Occipital lobe (tissue), 2 donors: ENCODE results near the gene KIFC3. TPM values are rescaled to one million over a fixed set of nuclear protein-coding genes. Genes with fewer than 3 reads are reported as not detected.

Experiments used
- DNase-seq: peaks from one replicate; lab custom pipeline; 2025; lab: John Stamatoyannopoulos, UW
- total RNA-seq: library from RNA; depleted of rRNA; stranded (reverse); fragments of >200 nt; gene quantifications from one replicate; pipeline ENCODE4 v1.2.3, GENCODE V29; 2014

KIFC3 gene
- total RNA-seq, 1 donor from 2014 or later = 44.6 TPM

GRCh38 chr16:57766714-57767348 is 35.5 kb downstream of the KIFC3 start:
- no peak for DNase-seq

- no peak for DNase-seq
Observed at GRCh38 chr16:57765160-57765728, 37.0 kb downstream of the KIFC3 start.

DNA sequence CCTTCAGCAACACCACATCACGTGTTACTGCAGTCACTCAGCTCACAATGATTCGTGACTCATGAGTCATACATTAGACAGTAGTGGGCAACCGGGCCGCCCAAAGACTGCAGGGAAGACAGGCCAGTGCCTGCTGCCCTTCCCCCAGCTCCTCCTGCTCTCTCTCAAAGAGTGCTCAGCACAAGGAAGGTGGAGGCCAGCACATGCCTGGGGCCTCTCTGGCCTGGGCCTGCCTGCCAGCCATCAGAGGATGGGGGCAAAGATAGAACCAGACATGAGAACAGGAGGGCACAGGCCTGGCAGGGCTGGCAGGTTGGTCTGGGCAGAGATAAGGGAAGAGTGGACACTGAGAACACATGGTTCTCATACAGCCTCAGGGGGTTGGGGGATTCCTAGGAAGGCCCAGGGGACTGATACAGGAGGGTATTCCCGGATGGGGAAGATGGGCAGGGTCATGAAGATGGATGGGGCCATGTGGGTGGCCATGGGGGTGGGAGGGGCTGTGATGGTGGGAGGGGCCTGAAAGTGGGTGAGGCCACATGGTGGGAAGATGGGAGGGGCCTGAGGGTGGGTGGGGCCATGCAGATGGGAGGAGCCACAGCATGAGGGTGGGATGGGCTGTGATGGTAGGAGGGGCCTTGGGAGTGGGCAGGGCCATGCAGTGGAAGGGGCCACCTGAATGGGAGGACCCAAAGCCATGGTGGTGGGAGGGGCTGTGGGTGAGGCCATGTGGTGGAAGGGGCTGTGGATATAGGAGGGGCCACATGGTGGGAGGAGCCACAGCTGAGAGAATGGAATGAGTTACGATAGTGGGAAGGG is 37.7 kb downstream of the KIFC3 start:
- no peak for DNase-seq

- DNase-seq = no peak
Observed at GRCh38 chr16:57764006-57764340, 38.3 kb downstream of the KIFC3 start.

GRCh38 chr16:57763285-57764005 is 38.8 kb downstream of the KIFC3 start:
- DNase-seq = no peak

GRCh38 chr16:57762365-57763040 is 39.8 kb downstream of the KIFC3 start:
- DNase-seq = no peak

- no peak for DNase-seq
Observed at GRCh38 chr16:57761957-57762356, 40.3 kb downstream of the KIFC3 start.

DNA sequence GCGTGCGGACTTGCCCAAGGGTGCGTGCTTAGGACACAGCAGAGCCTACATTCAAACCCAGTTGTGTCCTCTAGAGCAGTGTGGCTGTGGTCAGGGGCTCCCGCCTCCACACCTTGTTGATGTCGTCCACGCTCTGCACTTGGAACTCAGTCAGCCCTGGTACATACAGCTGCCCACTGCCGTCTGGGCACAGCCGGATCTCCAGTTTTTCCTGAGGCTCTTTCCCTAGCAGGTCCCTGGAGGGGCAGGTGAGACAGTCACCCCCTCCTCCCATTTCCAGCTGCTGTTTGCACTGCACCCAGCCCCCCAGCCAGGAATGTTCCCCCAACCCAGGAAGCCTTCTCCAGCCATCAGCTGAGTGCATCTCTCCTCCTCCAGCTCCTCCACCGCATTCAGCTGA is 41.0 kb downstream of the KIFC3 start:
- DNase-seq = no peak

DNA sequence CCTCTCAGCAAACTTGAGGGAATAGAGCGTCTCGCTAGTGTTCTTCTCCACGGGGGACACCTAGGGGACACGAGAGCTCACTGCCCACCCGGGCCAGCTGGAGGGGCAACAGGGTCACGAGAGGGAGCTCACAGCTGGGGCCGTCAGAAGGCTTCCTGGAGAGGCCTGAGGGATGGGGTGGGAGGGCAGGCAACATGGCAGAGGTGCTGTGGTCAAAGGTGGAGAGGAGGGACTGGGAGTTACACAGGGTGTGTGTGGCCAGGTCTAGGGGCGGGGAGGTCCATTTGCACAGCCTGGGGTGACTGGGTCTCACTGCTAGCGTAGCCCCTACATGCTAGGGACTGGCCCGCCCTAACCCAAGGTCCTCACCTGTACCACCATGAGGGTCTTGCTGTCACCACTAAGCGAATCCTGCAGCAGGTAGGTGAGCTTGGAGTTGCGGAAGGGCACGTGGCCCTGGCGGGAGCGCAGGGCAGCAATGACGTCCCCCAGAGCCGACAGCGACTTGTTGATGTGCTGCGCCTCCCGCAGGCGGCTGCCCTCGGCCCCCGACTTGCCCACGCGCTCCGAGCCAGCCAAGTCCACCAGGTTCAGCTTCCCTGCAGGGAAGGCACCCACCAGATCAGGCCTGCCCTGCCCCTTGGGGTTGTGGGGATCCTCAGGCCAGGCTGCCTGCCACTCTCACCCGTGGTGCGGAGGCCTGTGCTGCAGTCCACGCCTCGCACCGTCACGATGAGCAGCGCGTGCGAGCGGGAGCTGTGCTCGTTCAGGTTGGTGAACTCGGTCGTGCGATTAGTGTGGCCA is 41.7 kb downstream of the KIFC3 start:
- no peak for DNase-seq

DNA sequence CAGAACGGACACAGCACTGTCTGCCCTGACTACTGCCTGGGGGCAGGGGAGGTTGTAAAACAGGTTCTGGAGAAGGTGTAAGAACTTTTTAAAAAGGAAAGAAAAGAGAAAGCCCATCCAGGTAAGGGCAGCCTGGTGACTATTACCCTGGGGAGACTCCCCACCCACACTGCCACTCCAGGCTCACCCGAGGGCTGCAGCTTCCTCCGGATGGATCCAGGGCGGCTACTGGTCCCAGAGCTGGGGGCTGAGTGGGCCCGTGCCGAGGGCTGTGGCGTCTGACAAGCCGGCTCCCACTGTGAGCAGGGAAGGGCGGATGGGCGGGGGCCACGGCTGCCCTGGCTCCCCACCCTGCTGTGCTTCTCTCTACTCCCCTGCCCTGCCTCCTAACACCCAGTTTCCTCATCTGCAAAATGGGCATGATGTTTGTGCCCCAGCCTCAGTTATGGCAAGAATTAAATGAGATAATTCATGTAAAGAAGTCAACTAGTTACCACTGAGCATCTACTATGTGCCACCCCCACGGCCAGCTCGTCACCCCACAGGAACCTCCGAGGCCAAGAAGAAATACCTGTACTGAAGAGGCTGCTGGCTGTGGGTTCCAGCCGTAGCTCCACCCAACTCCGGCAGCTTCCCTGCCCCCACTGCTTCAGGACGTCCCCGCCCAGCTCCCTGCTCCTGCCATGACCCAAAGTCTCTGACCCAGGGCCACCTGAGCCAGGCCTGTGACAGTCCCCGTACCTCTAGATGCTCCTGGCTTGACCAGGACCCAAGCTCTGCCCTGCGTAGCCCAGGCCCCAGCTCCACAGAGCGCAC is 42.5 kb downstream of the KIFC3 start:
- no peak for DNase-seq

DNA sequence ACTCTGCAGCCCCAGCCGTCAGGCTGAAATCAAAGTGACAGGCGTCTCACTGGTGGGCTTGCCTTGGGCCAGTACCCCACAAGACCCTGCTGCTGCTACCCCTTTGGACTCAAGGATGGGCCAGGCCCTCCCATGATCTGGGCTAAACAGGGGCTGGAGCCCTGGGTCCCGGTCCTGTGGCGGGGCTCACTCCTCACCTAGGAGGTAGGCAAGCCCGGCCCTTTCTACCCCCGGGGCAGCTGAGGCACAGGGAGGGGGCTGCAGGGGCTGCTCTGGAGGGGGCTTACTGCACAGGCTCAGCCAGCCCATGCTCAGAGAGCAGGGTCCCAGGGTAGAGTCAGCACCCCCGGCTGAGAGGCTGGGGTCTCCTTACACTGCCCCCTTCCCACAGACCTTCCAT is 43.2 kb downstream of the KIFC3 start:
- no peak for DNase-seq

- no peak for DNase-seq
Observed at GRCh38 chr16:57758331-57759117, 43.8 kb downstream of the KIFC3 start.

GRCh38 chr16:57757883-57758282 is 44.4 kb downstream of the KIFC3 start:
- DNase-seq = no peak

GRCh38 chr16:57757326-57757786 is 44.9 kb downstream of the KIFC3 start:
- DNase-seq = peak; percentile 73

DNA sequence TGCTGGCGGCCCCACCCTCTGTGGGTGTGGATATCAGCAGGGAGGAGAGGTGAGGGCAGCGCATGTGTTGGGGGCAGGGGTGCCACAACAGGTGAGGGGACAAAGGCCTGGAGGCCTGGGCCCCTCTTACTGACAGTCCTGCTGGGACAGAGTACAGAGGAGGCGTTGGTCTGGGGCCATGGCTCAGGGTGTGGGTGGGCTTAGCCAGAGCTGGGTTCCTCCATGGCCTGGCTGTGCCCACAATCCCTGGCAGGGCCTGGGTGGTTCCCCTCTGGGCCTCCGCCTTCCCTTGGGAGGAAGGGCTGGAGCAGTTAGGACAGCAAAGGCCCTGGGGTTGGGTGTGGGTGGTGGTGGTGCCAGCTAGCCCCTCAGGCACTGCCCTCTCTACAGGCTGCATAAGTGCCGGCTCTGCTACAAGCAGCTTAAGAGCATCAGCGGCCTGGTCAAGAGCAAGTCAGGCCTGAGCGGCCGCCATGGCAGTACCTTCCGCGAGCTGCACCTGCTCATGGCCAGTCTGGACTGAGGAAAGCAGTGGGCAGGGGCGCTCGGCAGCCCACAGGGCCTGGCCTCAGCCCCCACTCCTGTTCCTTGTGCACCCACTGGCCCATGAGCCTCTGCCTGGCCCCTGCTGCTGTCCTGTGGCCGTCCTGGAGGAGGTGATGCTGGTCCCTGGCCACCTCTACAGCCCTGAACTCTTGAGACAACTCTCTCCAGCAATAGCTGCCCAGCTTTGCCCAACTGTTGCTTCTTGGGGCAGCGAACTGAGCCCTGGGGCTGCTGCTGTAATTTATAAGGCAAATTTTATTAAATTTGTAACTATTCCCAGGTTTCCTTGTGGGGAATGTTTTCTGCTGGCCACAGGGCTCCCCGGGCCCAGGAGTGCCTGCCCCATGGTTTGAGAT is 45.6 kb downstream of the KIFC3 start:
- DNase-seq = no peak

DNA sequence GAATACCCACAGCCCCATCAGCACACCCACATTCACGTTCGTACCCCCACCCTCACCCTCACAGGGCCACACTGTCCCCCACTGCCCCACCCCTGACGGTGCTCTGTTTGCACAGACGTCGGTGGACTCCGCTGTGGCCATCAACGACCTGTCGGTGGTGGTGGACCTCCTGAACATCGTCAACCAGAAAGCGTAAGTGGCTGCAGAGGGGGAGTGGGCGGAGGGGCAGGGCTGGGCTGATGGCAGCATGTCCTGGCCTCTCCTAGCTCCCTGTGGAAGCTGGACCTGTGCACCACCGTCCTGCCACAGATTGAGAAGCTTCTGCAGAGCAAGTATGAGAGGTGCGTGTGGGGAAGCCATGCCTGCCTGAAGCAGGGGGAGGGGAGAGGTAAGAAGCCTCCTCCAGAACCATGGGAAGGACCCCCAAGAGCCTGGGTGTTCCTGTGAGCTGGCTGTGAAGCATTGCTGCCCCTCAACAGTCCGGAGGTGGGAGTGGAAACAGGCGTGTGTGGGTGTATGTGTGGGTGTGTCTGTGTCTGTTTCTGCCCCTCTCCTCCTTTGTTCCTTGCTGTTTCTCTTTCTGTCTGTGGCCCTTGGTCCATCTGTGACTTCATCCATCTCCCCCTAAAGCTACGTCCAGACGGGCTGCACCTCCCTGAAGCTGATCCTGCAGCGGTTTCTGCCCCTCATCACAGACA is 46.4 kb downstream of the KIFC3 start:
- DNase-seq = no peak

DNA sequence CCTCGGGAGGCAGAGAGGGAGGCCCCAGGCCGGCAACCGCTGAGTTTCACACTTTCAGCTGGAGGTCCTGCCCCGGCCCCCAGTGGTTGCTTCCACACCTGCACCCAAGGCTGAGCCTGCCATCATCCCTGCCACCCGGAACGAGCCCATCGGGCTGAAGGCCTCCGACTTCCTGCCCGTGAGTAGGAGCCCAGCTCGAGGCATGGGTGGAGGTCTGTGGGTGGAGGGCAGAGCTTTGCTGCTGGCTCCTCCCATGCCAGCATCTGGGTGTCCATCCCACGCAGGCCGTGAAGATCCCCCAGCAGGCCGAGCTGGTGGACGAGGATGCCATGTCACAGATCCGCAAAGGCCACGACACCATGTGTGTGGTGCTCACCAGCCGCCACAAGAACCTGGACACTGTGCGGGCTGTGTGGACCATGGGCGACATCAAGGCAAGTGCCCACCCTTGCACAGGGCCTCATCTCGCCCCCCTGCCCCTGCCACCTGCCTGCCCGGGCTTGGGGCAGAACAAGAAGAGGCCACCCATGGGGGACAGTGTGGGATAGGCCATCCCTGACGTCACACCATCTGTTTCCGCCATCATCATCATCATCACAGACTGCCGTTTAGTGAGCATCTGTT is 47.1 kb downstream of the KIFC3 start:
- no peak for DNase-seq
